GM18502 (cell line): ENCODE data around the gene CUL1.
A peak's percentile ranks its signal among the peaks of the same experiment; 100 is the strongest.

ENCODE experiments used
- ATAC-seq: cut with Tn5 transposase; IDR thresholded peaks from one replicate; pipeline ENCODE4 v1.9.1; 2021; ENCODE audit warnings: mild to moderate bottlenecking; ENCODE audit not compliant: unreplicated experiment, poor library complexity

The CUL1 gene

GRCh38 chr7:148698397-148699023 lies at the start of gene CUL1:
Gene CUL1, plus strand, starts transcription at chr7:148698903. Its CDS starts 31,220 bp downstream, at chr7:148730123.
- peak; percentile 75 for ATAC-seq

GRCh38 chr7:148650232-148650858 lies 48.4 kb upstream of the CUL1 start:
- ATAC-seq = no peak

- ATAC-seq = no peak
Observed at GRCh38 chr7:148652773-148653172, 45.9 kb upstream of the CUL1 start.

GRCh38 chr7:148657929-148658328 lies 40.8 kb upstream of the CUL1 start:
- no peak for ATAC-seq

GRCh38 chr7:148661471-148661870 lies 37.2 kb upstream of the CUL1 start:
- no peak for ATAC-seq

- ATAC-seq = no peak
Observed at GRCh38 chr7:148662646-148663045, 36.1 kb upstream of the CUL1 start.

- no peak for ATAC-seq
Observed at GRCh38 chr7:148664324-148664723, 34.4 kb upstream of the CUL1 start.

GRCh38 chr7:148665221-148665620 lies 33.5 kb upstream of the CUL1 start:
- no peak for ATAC-seq

- no peak for ATAC-seq
Observed at GRCh38 chr7:148669927-148670326, 28.8 kb upstream of the CUL1 start.

- ATAC-seq = no peak
Observed at GRCh38 chr7:148670374-148670773, 28.3 kb upstream of the CUL1 start.

GRCh38 chr7:148670807-148671206 lies 27.9 kb upstream of the CUL1 start:
- ATAC-seq = no peak

- ATAC-seq = no peak
Observed at GRCh38 chr7:148672041-148672440, 26.7 kb upstream of the CUL1 start.

- no peak for ATAC-seq
Observed at GRCh38 chr7:148674689-148675088, 24.0 kb upstream of the CUL1 start.

GRCh38 chr7:148676291-148676690 lies 22.4 kb upstream of the CUL1 start:
- no peak for ATAC-seq

- no peak for ATAC-seq
Observed at GRCh38 chr7:148681821-148682220, 16.9 kb upstream of the CUL1 start.

GRCh38 chr7:148684289-148684830 lies 14.3 kb upstream of the CUL1 start:
- ATAC-seq = no peak

GRCh38 chr7:148686312-148686937 lies 12.3 kb upstream of the CUL1 start:
- ATAC-seq = no peak

GRCh38 chr7:148687555-148687954 lies 11.1 kb upstream of the CUL1 start:
- no peak for ATAC-seq

GRCh38 chr7:148688526-148688925 lies 10.2 kb upstream of the CUL1 start:
- ATAC-seq = no peak

- no peak for ATAC-seq
Observed at GRCh38 chr7:148693651-148694050, 5.1 kb upstream of the CUL1 start.

- ATAC-seq = no peak
Observed at GRCh38 chr7:148694631-148695030, 4.1 kb upstream of the CUL1 start.
